ENCODE measurements around the gene DNAJC13.

The DNAJC13 gene

DNA sequence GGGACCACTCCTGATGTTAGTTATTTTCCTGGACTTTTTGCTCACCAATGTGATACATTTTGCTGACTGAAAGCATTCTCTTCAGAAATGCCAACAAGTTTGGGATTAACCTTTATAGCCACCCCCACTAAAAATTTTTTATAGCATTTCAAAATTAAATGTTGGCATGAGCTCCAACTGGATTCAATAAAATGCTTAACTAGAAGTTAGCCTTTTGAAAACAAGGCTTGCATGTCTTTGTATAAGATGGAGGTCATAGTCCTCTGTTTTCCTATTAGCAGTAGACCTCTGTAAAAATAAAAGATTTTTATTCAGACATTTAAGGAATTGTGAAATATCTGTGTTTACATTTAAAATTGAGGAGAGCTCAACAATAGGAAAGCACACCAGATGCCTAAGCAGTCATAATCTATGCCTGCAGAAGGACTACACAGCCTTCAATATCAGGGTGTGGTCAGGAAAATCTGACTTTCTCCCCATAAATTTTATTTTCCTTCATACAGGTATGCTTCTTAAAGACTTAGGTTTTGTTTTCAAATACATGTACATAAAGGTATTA is 87.2 kb downstream of the DNAJC13 start (continued):
- TF ChIP-seq, protein P1, sequence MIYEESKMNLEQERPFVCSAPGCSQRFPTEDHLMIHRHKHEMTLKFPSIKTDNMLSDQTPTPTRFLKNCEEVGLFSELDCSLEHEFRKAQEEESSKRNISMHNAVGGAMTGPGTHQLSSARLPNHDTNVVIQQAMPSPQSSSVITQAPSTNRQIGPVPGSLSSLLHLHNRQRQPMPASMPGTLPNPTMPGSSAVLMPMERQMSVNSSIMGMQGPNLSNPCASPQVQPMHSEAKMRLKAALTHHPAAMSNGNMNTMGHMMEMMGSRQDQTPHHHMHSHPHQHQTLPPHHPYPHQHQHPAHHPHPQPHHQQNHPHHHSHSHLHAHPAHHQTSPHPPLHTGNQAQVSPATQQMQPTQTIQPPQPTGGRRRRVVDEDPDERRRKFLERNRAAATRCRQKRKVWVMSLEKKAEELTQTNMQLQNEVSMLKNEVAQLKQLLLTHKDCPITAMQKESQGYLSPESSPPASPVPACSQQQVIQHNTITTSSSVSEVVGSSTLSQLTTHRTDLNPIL (CRISPR knock-in tag; IDR thresholded peaks at IDR 0.05; ENCODE audit: low read depth): no peak
- no peak for TF ChIP-seq GLIS3 (CRISPR knock-in tag; IDR thresholded peaks at IDR 0.05)

DNA sequence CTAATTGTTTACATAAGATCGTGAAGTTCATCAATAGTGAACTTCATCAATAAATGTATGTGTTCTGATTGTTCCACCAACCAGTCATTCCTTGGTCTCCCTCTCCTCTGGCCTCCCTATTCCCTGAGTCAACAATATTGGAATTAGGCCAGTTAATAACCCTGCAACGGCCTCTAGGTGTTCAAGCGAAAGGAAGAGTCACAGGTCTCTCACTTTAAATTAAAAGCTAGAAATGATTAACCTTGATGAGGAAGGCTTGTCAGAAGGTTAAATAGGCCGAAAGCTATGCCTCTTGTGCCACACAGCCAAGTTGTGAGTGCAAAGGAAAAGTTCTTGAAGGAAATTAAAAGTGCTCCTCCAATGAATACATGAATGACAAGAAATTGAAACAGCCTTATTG is 90.4 kb downstream of the DNAJC13 start:
- TF ChIP-seq RARB (CRISPR knock-in tag; IDR thresholded peaks at IDR 0.05): no peak
- TF ChIP-seq, protein P2, sequence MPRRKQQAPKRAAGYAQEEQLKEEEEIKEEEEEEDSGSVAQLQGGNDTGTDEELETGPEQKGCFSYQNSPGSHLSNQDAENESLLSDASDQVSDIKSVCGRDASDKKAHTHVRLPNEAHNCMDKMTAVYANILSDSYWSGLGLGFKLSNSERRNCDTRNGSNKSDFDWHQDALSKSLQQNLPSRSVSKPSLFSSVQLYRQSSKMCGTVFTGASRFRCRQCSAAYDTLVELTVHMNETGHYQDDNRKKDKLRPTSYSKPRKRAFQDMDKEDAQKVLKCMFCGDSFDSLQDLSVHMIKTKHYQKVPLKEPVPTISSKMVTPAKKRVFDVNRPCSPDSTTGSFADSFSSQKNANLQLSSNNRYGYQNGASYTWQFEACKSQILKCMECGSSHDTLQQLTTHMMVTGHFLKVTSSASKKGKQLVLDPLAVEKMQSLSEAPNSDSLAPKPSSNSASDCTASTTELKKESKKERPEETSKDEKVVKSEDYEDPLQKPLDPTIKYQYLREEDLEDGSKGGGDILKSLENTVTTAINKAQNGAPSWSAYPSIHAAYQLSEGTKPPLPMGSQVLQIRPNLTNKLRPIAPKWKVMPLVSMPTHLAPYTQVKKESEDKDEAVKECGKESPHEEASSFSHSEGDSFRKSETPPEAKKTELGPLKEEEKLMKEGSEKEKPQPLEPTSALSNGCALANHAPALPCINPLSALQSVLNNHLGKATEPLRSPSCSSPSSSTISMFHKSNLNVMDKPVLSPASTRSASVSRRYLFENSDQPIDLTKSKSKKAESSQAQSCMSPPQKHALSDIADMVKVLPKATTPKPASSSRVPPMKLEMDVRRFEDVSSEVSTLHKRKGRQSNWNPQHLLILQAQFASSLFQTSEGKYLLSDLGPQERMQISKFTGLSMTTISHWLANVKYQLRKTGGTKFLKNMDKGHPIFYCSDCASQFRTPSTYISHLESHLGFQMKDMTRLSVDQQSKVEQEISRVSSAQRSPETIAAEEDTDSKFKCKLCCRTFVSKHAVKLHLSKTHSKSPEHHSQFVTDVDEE (CRISPR knock-in tag; IDR thresholded peaks at IDR 0.05): no peak
- TF ChIP-seq TOX (CRISPR knock-in tag; IDR thresholded peaks at IDR 0.05; ENCODE audit: borderline replicate concordance): no peak
- TF ChIP-seq SNAI2 (CRISPR knock-in tag; IDR thresholded peaks at IDR 0.05): no peak
- no peak for ATAC-seq

DNA sequence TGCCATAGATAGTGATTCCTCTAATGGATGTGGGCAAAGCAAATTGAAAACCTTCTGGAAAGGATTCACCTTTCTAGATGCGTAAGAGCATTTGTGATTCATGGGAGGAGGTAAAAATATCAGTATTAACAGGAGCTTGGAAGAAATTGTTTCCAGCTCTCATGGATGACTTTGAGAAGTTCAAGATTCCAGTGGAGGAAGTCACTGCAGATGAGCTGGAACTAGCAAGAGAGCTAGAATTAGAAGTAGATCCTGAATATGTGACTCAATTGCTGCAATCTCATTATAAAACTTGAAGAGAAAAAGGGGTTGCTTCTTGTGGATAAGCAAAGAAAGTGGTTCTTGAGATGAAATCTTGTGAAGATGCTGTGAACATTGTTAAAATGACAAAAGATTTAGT is 91.8 kb downstream of the DNAJC13 start:
- no peak for TF ChIP-seq ZFP3 (CRISPR knock-in tag; IDR thresholded peaks at IDR 0.05)
- TF ChIP-seq GLIS3 (CRISPR knock-in tag; IDR thresholded peaks at IDR 0.05): no peak
- no peak for TF ChIP-seq TOX (CRISPR knock-in tag; IDR thresholded peaks at IDR 0.05; ENCODE audit: borderline replicate concordance)
- TF ChIP-seq ESRRG (CRISPR knock-in tag; IDR thresholded peaks at IDR 0.05): no peak
- no peak for TF ChIP-seq ZFP30 (CRISPR knock-in tag; IDR thresholded peaks at IDR 0.05)
- TF ChIP-seq, protein P1 (CRISPR knock-in tag; IDR thresholded peaks at IDR 0.05; ENCODE audit: low read depth): no peak
- no peak for TF ChIP-seq CSDC2 (CRISPR knock-in tag; IDR thresholded peaks at IDR 0.05)
- TF ChIP-seq ISL1 (CRISPR knock-in tag; IDR thresholded peaks at IDR 0.05): no peak
- no peak for TF ChIP-seq PPARA (CRISPR knock-in tag; IDR thresholded peaks at IDR 0.05; ENCODE audit: borderline replicate concordance)
- no peak for TF ChIP-seq RARB (CRISPR knock-in tag; IDR thresholded peaks at IDR 0.05)
- TF ChIP-seq, protein P3, sequence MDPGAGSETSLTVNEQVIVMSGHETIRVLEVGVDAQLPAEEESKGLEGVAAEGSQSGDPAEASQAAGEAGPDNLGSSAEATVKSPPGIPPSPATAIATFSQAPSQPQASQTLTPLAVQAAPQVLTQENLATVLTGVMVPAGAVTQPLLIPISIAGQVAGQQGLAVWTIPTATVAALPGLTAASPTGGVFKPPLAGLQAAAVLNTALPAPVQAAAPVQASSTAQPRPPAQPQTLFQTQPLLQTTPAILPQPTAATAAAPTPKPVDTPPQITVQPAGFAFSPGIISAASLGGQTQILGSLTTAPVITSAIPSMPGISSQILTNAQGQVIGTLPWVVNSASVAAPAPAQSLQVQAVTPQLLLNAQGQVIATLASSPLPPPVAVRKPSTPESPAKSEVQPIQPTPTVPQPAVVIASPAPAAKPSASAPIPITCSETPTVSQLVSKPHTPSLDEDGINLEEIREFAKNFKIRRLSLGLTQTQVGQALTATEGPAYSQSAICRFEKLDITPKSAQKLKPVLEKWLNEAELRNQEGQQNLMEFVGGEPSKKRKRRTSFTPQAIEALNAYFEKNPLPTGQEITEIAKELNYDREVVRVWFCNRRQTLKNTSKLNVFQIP (CRISPR knock-in tag; IDR thresholded peaks at IDR 0.05; ENCODE audit: borderline replicate concordance, low read depth): no peak
- TF ChIP-seq TCF4 (CRISPR knock-in tag; IDR thresholded peaks at IDR 0.05; ENCODE audit: borderline replicate concordance): no peak
- TF ChIP-seq, protein P4, sequence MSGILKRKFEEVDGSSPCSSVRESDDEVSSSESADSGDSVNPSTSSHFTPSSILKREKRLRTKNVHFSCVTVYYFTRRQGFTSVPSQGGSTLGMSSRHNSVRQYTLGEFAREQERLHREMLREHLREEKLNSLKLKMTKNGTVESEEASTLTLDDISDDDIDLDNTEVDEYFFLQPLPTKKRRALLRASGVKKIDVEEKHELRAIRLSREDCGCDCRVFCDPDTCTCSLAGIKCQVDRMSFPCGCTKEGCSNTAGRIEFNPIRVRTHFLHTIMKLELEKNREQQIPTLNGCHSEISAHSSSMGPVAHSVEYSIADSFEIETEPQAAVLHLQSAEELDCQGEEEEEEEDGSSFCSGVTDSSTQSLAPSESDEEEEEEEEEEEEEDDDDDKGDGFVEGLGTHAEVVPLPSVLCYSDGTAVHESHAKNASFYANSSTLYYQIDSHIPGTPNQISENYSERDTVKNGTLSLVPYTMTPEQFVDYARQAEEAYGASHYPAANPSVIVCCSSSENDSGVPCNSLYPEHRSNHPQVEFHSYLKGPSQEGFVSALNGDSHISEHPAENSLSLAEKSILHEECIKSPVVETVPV (CRISPR knock-in tag; IDR thresholded peaks at IDR 0.05): no peak
- no peak for TF ChIP-seq ZNF70 (CRISPR knock-in tag; IDR thresholded peaks at IDR 0.05)
- no peak for ATAC-seq

DNA sequence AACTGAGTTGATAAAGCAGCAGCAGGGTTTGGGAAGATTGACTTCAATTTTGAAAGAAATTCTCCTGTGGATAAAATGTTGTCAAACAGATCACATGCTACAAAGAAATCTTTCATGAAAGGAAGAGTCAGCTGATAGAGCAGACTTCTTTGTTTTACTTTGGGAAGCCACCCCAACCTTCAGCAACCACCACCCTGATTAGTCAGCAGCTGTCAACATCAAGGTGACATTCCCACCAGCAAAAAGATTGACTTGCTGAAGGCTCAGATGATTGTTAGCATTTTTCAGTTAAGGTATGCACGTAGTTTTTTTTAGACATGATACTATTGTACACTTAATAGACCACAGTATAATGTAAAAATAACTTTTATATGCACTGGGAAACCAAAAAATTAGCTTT is 92.2 kb downstream of the DNAJC13 start:
- ATAC-seq: no peak
- no peak for TF ChIP-seq TCF4 (CRISPR knock-in tag; IDR thresholded peaks at IDR 0.05; ENCODE audit: borderline replicate concordance)
- TF ChIP-seq ZNF565 (CRISPR knock-in tag; conservative IDR thresholded peaks at IDR 0.05; ENCODE audit: low read depth): no peak
- no peak for TF ChIP-seq ARNTL (CRISPR knock-in tag; IDR thresholded peaks at IDR 0.05; ENCODE audit: borderline replicate concordance, low read depth)
- TF ChIP-seq ZC3H10 (CRISPR knock-in tag; IDR thresholded peaks at IDR 0.05): no peak
- no peak for TF ChIP-seq BACH2 (CRISPR knock-in tag; IDR thresholded peaks at IDR 0.05; ENCODE audit: borderline replicate concordance)
- no peak for TF ChIP-seq RARB (CRISPR knock-in tag; IDR thresholded peaks at IDR 0.05)
- no peak for TF ChIP-seq GLIS3 (CRISPR knock-in tag; IDR thresholded peaks at IDR 0.05)
- TF ChIP-seq ISL1 (CRISPR knock-in tag; IDR thresholded peaks at IDR 0.05): no peak
- TF ChIP-seq ZNF8 (CRISPR knock-in tag; IDR thresholded peaks at IDR 0.05): no peak
- no peak for TF ChIP-seq ZFP30 (CRISPR knock-in tag; IDR thresholded peaks at IDR 0.05)
- TF ChIP-seq, protein P3 (CRISPR knock-in tag; IDR thresholded peaks at IDR 0.05; ENCODE audit: borderline replicate concordance, low read depth): no peak
- TF ChIP-seq CSDC2 (CRISPR knock-in tag; IDR thresholded peaks at IDR 0.05): no peak
